Measurements from ENCODE around the gene GRK6. TPM values are rescaled to one million over a fixed set of nuclear protein-coding genes. Genes with fewer than 3 reads are reported as not detected.
A peak's percentile ranks its signal among the peaks of the same experiment; 100 is the strongest.

The GRK6 gene
- total RNA-seq, 1 donor from 2014 or later: 43.9 TPM

GRCh38 chr5:177455661-177456590 is 29.4 kb downstream of the GRK6 start:
- intact Hi-C loops (cut with DNase I): loop anchor here (10.0 kb wide), 1 partner anchor 51 kb away; the partner anchor contains the start of genes F12 and PFN3
- Histone ChIP-seq H3K27me3 (peaks cover 3% of the 10 kb centered on the region), H3K4me3 (peak overlapping the region; percentile 57)

DNA sequence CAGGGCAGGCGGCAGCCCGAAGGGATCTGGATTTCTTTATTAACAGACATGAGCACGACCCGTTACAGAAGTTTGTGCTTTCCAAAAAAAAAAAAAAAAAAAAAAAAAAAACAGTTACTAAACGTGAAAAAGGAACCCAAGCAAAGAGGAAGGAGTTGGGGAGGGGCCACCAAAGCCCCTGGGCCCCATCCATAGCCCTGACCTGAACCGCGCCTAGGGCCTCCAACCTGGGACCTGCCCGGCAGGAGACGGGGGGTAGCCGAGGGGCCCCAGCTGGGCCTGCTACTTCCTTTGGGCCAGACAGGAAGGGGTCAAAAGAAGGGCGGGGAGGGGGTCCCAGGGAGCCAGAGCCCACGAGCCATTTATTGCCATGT is 30.1 kb downstream of the GRK6 start:
- H3K27ac ChIP-seq: no peak overlapping the region

More at GRCh38 chr5:177455661-177456590, 29.4 kb downstream of the GRK6 start:
- DNase-seq (peak; percentile 96), ATAC-seq (peak; percentile 81)
- TF ChIP-seq, protein P1, sequence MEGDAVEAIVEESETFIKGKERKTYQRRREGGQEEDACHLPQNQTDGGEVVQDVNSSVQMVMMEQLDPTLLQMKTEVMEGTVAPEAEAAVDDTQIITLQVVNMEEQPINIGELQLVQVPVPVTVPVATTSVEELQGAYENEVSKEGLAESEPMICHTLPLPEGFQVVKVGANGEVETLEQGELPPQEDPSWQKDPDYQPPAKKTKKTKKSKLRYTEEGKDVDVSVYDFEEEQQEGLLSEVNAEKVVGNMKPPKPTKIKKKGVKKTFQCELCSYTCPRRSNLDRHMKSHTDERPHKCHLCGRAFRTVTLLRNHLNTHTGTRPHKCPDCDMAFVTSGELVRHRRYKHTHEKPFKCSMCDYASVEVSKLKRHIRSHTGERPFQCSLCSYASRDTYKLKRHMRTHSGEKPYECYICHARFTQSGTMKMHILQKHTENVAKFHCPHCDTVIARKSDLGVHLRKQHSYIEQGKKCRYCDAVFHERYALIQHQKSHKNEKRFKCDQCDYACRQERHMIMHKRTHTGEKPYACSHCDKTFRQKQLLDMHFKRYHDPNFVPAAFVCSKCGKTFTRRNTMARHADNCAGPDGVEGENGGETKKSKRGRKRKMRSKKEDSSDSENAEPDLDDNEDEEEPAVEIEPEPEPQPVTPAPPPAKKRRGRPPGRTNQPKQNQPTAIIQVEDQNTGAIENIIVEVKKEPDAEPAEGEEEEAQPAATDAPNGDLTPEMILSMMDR (IDR thresholded peaks at IDR 0.05): peak; percentile 89
- H3K36me3 ChIP-seq: no peaks in the 10 kb centered on the region
- H3K9me3 ChIP-seq: no peaks in the 10 kb centered on the region
- peaks cover 24% of the 10 kb centered on the region for H3K4me1 ChIP-seq
- H3K27ac ChIP-seq: peak overlapping the region; percentile 5

DNA sequence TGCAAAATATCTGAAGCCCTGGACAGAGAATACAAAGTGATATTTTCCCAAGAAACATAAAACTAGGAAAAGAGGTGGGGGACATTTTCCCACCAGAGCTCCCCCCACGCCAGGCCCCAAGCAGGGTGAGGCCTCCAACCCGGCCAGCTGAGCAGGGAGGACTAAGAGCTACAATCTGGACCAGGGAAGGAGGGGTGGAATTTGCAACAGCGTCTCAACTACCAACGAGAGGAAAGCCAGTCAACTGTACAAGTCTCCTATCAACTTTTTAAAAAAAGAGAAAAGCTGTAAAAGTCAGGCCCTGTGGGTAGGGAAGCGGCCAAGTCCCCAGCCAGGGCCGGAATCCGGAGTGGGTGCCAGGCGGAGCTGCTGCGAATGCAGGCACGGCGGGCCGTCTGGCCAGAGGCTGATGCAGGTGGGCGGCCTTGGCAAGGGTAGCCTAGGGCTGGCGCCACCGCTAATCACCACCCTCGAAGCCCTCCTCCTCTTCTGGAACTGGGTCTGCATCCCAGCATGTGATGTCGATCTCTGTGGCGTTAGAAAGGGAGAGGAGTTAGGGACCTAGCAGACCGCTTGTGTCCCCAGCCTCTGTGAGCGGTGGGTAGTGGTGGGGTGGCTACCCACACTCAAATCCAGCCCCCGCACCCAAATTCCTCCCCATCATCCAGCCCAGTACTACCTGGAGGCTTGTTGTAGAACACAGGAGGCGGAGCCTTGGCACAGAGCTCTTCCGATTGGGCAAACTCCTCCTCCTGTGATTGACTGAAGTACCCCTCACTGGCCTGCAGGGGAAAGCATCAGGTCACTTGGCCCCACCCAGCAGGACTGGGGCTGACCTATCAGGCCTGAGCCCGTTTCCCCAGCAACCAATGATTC is 30.7 kb downstream of the GRK6 start:
- ATAC-seq: peak; percentile 57
- no peaks in the 10 kb centered on the region for H3K9me3 ChIP-seq
- H3K27ac ChIP-seq: no peak overlapping the region
- no peaks in the 10 kb centered on the region for H3K36me3 ChIP-seq
- intact Hi-C loops (cut with DNase I): loop anchor here (10.0 kb wide), 1 partner anchor 52 kb away; the partner anchor contains the start of genes F12 and PFN3
- DNase-seq: peak; percentile 78
- TF ChIP-seq, protein P1 (IDR thresholded peaks at IDR 0.05): peak; percentile 50
- no peaks in the 10 kb centered on the region for H3K27me3 ChIP-seq
- peaks cover 28% of the 10 kb centered on the region for H3K4me1 ChIP-seq
- no peak overlapping the region for H3K4me3 ChIP-seq

More for the DNA sequence above, 30.1 kb downstream of the GRK6 start:
- Histone ChIP-seq H3K9me3 (no peaks in the 10 kb centered on the region), H3K4me3 (peak overlapping the region; percentile 57), H3K36me3 (no peaks in the 10 kb centered on the region), H3K4me1 (peaks cover 24% of the 10 kb centered on the region), H3K27me3 (no peaks in the 10 kb centered on the region)
- intact Hi-C loops (cut with DNase I): loop anchor here (10.0 kb wide), 1 partner anchor 52 kb away; the partner anchor contains the start of genes F12 and PFN3
- ATAC-seq (no peak), DNase-seq (no peak)
- TF ChIP-seq, protein P1 (IDR thresholded peaks at IDR 0.05): no peak

DNA sequence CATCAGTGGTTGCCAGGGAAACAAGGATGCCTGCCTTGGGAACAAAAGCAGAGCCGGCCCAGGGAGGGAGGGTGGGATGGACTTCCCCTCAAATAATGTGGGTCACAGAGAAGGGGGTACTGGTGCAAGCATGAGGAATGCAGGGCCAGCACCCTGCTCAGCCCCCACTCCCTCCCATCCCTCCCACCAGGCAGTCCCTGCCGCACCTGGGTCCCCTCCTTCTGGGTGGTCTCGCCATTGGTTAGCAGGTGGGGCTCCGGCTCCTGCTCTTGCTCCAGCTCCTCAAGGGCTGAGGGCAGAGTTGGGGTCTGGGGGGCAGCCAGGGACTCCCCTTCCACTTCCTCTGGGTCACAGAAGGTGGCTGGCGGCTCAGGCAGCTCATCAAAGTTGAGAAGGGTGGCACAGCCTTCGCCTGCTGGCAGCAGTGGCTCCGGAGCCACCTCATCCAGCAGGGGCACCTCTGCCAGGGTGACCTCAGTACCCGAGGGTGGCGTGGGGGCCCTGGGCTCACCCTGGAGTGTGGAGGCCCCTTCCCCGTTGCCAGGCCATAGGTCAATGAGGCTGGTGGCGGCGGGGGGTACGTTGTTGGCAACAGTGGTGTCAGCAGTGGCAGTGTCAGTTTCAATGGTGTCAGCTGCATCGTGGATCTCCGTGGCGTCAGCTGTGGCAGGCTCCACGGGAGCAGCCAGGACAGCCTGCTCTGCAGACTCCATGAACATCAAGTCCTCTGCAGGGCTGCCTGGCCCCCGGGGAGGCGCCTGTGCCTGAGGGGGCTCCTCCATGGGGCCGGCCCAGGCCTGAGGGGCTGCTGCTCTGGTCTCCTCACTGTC is 31.6 kb downstream of the GRK6 start:
- H3K9me3 ChIP-seq: no peaks in the 10 kb centered on the region
- no peak overlapping the region for H3K27ac ChIP-seq
- H3K4me3 ChIP-seq: no peak overlapping the region
- DNase-seq (peak; percentile 64), ATAC-seq (no peak)
- peaks cover 30% of the 10 kb centered on the region for H3K4me1 ChIP-seq
- intact Hi-C loops (cut with DNase I): loop anchor here (10.0 kb wide), 1 partner anchor 53 kb away; the partner anchor contains the start of genes F12 and PFN3
- TF ChIP-seq, protein P1 (IDR thresholded peaks at IDR 0.05): no peak
- H3K27me3 ChIP-seq: no peaks in the 10 kb centered on the region
- H3K36me3 ChIP-seq: no peaks in the 10 kb centered on the region

Data from upper lobe of right lung (tissue), 1 donor.